ENCODE measurements around the gene CCL2. TPM values are rescaled to one million over a fixed set of nuclear protein-coding genes. Genes with fewer than 3 reads are reported as not detected.

The CCL2 gene
- total RNA-seq, 1 experiment from 2014 or later: 1.4 TPM

- Histone ChIP-seq H3K27ac (ENCODE audit: insufficient read length, low read depth, low read length) (no peak overlapping the region), H2BK12ac (ENCODE audit: insufficient read length, low read depth, low read length) (no peak overlapping the region), H3K4me1 (ENCODE audit: insufficient read depth, low read length) (no peaks in the 10 kb centered on the region), H3K23me2 (ENCODE audit: insufficient read length, low read depth, low read length, poor library complexity, severe bottlenecking) (no peaks in the 10 kb centered on the region), H3K9me3 (ENCODE audit: control insufficient read depth, low read depth, low read length) (no peaks in the 10 kb centered on the region), H3K9ac (ENCODE audit: extremely low read depth, insufficient read length, low read length) (no peak overlapping the region), H4K91ac (ENCODE audit: insufficient read length, low read depth, low read length) (no peak overlapping the region), H3K14ac (ENCODE audit: insufficient read depth, low read length) (no peak overlapping the region), H3K79me2 (ENCODE audit: insufficient read depth, low read length) (no peaks in the 10 kb centered on the region), H3K18ac (ENCODE audit: insufficient read length, low read depth, low read length) (no peak overlapping the region), H2BK120ac (ENCODE audit: low read depth, low read length, poor library complexity, severe bottlenecking) (no peak overlapping the region), H2BK15ac (ENCODE audit: low read depth, low read length) (no peak overlapping the region), H3K79me1 (ENCODE audit: insufficient read depth, low read depth, low read length, poor library complexity, severe bottlenecking) (no peaks in the 10 kb centered on the region), H4K8ac (replicated peaks; ENCODE audit: insufficient read length, low read depth, low read length) (no peak overlapping the region), H4K5ac (ENCODE audit: insufficient read length, low read depth, low read length) (no peak overlapping the region), H4K20me1 (ENCODE audit: control insufficient read depth, insufficient read depth, insufficient read length) (no peaks in the 10 kb centered on the region), H3T11ph (ENCODE audit: low read length) (no peak overlapping the region), H3K56ac (ENCODE audit: insufficient read length, low read depth, low read length) (no peak overlapping the region), H2BK5ac (ENCODE audit: insufficient read length, low read length) (no peak overlapping the region), H2AK5ac (ENCODE audit: insufficient read length, low read length) (no peak overlapping the region), H3K23ac (ENCODE audit: insufficient read length, low read depth, low read length) (no peak overlapping the region), H3K4me2 (ENCODE audit: insufficient read depth, insufficient read length, low read length) (no peak overlapping the region), H3K27me3 (ENCODE audit: insufficient read depth, low read length) (no peaks in the 10 kb centered on the region), H2AFZ (ENCODE audit: low read length) (no peak overlapping the region), H2BK20ac (ENCODE audit: low read depth, low read length, poor library complexity, severe bottlenecking) (no peak overlapping the region), H3K4ac (ENCODE audit: low read depth, low read length) (no peak overlapping the region)
- no peak for TF ChIP-seq CTCF (conservative IDR thresholded peaks at IDR 0.05)
- no CpG with 5 or more reads among the region's 4 CpGs for WGBS (ENCODE audit: extremely low coverage, insufficient read length, low lambda C conversion rate)
- Mint-ChIP-seq H3K36me3 (ENCODE audit: insufficient read depth in 1 of 3, low read depth in 3 of 3) (peaks cover 0 to 2% (median 2%) of the 10 kb centered on the region in 3 experiments; a peak in 2 of 7 replicates), H3K27ac (no peak overlapping the region), H3K4me3 (no peak overlapping the region), H3K9me3 (no peaks in the 10 kb centered on the region), H3K4me1 (peaks cover 4 to 6% of the 10 kb centered on the region in 2 experiments), H3K27me3 (ENCODE audit: low read depth) (peaks cover 11% of the 10 kb centered on the region)
- no peak for DNase-seq
Observed at GRCh38 chr17:34260861-34261260, 5.8 kb downstream of the CCL2 start.
